Measurements from ENCODE around the gene INPP5F. TPM values are rescaled to one million over a fixed set of nuclear protein-coding genes. Genes with fewer than 3 reads are reported as not detected.

INPP5F gene
- total and polyA plus RNA-seq, 2 experiments from 2014 or later, result 41.4 to 86.0 TPM

GRCh38 chr10:119781498-119781897 is 55.6 kb downstream of the INPP5F start:
- Histone ChIP-seq H3K4me2 (no peak overlapping the region), H3K27ac (ENCODE audit: low read depth) (no peak overlapping the region), H3K4me1 (ENCODE audit: insufficient read depth) (peaks cover 14% of the 10 kb centered on the region), H2AFZ (no peak overlapping the region), H3K27me3 (ENCODE audit: insufficient read depth) (no peaks in the 10 kb centered on the region), H3K9me2 (ENCODE audit: insufficient read depth) (no peaks in the 10 kb centered on the region), H4K20me1 (replicated peaks; ENCODE audit: insufficient read depth) (no peaks in the 10 kb centered on the region), H3K4me3 (no peak overlapping the region), H3K79me2 (replicated peaks; ENCODE audit: insufficient read depth) (no peaks in the 10 kb centered on the region), H3K36me3 (ENCODE audit: insufficient read depth) (no peaks in the 10 kb centered on the region), H3F3A (replicated peaks; ENCODE audit: low read depth) (no peaks in the 10 kb centered on the region; the same call in 1 of the 2 replicates)
- no peak overlapping the region for H3K4me3 Mint-ChIP-seq
- no peaks in the 10 kb centered on the region for H3K9me3 Mint-ChIP-seq
- no peaks in the 10 kb centered on the region for H3K36me3 Mint-ChIP-seq (ENCODE audit: low read depth)
- ATAC-seq, result no peak
- DNase-seq (ENCODE audit: low spot score), result no peak
- H3K27me3 Mint-ChIP-seq (ENCODE audit: insufficient read depth, low read depth, poor library complexity), result peaks cover 5% of the 10 kb centered on the region
- peaks cover 23% of the 10 kb centered on the region for H3K4me1 Mint-ChIP-seq
- no peak for TF ChIP-seq CTCF (conservative IDR thresholded peaks at IDR 0.05; ENCODE audit: low read depth in 2 of 2)
- TF ChIP-seq EZH2phosphoT487 (IDR thresholded peaks at IDR 0.05; ENCODE audit: unreplicated experiment), result no peak
- TF ChIP-seq POLR2AphosphoS5 (IDR thresholded peaks at IDR 0.05; ENCODE audit: low read depth), result no peak
- no peak for TF ChIP-seq EZH2 (IDR thresholded peaks at IDR 0.05; ENCODE audit: low read depth, unreplicated experiment)
- TF ChIP-seq ZNF114 (CRISPR knock-in tag; IDR thresholded peaks at IDR 0.05), result no peak
- no peak for TF ChIP-seq NANOG (IDR thresholded peaks at IDR 0.05; ENCODE audit: borderline replicate concordance)
- TF ChIP-seq, protein P1, sequence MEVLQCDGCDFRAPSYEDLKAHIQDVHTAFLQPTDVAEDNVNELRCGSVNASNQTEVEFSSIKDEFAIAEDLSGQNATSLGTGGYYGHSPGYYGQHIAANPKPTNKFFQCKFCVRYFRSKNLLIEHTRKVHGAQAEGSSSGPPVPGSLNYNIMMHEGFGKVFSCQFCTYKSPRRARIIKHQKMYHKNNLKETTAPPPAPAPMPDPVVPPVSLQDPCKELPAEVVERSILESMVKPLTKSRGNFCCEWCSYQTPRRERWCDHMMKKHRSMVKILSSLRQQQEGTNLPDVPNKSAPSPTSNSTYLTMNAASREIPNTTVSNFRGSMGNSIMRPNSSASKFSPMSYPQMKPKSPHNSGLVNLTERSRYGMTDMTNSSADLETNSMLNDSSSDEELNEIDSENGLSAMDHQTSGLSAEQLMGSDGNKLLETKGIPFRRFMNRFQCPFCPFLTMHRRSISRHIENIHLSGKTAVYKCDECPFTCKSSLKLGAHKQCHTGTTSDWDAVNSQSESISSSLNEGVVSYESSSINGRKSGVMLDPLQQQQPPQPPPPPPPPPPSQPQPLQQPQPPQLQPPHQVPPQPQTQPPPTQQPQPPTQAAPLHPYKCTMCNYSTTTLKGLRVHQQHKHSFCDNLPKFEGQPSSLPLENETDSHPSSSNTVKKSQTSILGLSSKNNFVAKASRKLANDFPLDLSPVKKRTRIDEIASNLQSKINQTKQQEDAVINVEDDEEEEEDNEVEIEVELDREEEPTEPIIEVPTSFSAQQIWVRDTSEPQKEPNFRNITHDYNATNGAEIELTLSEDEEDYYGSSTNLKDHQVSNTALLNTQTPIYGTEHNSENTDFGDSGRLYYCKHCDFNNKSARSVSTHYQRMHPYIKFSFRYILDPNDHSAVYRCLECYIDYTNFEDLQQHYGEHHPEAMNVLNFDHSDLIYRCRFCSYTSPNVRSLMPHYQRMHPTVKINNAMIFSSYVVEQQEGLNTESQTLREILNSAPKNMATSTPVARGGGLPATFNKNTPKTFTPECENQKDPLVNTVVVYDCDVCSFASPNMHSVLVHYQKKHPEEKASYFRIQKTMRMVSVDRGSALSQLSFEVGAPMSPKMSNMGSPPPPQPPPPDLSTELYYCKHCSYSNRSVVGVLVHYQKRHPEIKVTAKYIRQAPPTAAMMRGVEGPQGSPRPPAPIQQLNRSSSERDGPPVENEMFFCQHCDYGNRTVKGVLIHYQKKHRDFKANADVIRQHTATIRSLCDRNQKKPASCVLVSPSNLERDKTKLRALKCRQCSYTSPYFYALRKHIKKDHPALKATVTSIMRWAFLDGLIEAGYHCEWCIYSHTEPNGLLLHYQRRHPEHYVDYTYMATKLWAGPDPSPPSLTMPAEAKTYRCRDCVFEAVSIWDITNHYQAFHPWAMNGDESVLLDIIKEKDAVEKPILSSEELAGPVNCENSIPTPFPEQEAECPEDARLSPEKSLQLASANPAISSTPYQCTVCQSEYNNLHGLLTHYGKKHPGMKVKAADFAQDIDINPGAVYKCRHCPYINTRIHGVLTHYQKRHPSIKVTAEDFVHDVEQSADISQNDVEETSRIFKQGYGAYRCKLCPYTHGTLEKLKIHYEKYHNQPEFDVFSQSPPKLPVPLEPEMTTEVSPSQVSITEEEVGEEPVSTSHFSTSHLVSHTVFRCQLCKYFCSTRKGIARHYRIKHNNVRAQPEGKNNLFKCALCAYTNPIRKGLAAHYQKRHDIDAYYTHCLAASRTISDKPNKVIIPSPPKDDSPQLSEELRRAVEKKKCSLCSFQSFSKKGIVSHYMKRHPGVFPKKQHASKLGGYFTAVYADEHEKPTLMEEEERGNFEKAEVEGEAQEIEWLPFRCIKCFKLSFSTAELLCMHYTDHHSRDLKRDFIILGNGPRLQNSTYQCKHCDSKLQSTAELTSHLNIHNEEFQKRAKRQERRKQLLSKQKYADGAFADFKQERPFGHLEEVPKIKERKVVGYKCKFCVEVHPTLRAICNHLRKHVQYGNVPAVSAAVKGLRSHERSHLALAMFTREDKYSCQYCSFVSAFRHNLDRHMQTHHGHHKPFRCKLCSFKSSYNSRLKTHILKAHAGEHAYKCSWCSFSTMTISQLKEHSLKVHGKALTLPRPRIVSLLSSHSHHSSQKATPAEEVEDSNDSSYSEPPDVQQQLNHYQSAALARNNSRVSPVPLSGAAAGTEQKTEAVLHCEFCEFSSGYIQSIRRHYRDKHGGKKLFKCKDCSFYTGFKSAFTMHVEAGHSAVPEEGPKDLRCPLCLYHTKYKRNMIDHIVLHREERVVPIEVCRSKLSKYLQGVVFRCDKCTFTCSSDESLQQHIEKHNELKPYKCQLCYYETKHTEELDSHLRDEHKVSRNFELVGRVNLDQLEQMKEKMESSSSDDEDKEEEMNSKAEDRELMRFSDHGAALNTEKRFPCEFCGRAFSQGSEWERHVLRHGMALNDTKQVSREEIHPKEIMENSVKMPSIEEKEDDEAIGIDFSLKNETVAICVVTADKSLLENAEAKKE (CRISPR knock-in tag; IDR thresholded peaks at IDR 0.05), result no peak
- TF ChIP-seq STAT1 (IDR thresholded peaks at IDR 0.05; ENCODE audit: unreplicated experiment), result no peak
- no peak for TF ChIP-seq ZNF331 (CRISPR knock-in tag; IDR thresholded peaks at IDR 0.05; ENCODE audit: low read depth)
- no peak for TF ChIP-seq JUNB (IDR thresholded peaks at IDR 0.05; ENCODE audit: unreplicated experiment)
- no peak overlapping the region for H3K27ac Mint-ChIP-seq
